Kidney glomerular epithelial cell (primary cell): ENCODE data around the gene RSPH6A.

ENCODE experiments used
- DNase-seq: peaks from one replicate; lab custom pipeline; 2025; lab: John Stamatoyannopoulos, UW

The RSPH6A gene

DNA sequence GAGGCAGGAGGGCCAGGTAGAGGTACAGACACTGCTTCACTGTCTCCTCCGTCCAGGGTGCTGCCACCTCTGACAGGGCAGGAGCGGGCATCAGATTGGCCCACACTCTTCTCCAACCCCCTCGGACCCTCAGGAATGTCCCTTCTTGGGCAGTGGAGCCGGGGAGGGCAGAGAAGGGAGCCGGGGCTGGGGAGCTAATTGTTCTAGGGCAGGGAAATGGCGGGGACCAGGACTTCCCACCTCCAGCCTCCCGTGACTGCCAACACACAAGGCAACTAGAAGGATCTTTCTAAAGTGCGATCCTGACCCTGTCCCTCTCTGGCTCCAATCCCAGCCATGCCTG is 10.1 kb upstream of the RSPH6A start:
- no peak for DNase-seq

- DNase-seq: no peak
Observed at GRCh38 chr19:45824531-45825262, 9.6 kb upstream of the RSPH6A start.

DNA sequence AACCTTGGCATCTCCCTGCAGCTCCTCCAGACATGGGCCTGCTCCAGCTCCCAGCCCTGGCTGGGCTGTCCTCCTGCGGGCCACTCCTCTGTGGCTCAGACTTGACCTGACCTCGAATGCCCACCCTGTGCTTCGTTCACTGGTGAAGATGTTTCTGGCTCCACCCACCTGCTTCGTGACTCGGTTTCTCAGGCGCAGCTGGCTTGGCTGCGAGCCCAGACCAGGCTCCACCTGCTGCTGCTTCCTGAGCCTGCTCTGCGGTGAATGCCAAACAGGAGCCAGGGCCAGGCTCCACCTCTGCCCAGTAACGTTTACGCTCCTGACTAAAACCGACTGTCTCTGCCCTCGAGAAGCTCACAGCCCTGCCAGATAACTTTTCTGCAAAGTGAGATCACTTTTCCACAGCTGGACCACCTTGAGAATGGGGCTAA is 8.9 kb upstream of the RSPH6A start:
- no peak for DNase-seq

GRCh38 chr19:45823182-45823581 is 8.1 kb upstream of the RSPH6A start:
- no peak for DNase-seq

- no peak for DNase-seq
Observed at GRCh38 chr19:45822716-45823115, 7.6 kb upstream of the RSPH6A start.

- DNase-seq: no peak
Observed at GRCh38 chr19:45821570-45821969, 6.5 kb upstream of the RSPH6A start.

DNA sequence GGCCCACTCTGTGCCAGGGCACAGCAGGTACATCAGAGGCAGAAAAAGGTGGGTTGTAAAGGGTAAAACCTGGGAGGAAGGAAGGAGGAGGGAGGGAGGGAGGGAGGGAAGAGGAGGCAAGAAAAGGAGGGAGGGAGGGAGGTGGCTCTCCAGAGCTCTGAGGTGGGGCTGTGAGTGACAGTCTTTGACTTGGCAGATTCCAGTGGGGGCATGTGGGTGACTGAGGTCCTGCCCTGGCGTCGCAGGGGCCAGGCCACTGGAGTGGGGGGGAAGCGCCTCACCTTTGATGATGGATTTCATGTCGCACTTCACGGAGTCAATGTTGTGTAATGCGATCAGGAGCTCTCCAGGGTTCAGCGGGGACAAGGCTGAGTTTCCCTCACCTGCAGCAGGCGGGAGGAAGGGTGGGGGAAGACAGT is 6.0 kb upstream of the RSPH6A start:
- DNase-seq: no peak

GRCh38 chr19:45820413-45821102 is 5.5 kb upstream of the RSPH6A start:
- DNase-seq: no peak

DNA sequence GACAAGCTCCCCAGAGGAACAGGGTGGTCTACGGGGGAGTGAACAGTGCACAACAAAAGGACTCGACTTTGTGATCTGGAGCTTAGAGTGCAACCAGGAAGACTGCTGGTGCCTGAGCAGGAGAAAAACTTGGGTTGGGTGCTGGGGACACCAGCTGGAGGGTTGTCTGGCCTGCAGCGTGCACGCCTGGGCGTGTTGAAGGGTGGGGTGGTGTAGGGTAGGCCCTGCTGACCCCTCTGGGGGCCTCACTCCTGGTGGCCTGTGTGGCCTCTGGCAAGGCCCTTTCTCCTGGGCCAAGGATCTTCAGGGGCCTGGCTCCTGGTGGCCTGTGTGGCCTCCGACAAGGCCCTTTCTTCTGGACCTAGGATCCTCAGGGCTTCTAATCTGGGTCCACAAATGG is 4.7 kb upstream of the RSPH6A start:
- DNase-seq: no peak

- no peak for DNase-seq
Observed at GRCh38 chr19:45817725-45818301, 2.7 kb upstream of the RSPH6A start.

- peak; percentile 94 for DNase-seq
Observed at GRCh38 chr19:45817010-45817724, 2.1 kb upstream of the RSPH6A start.

- DNase-seq: no peak
Observed at GRCh38 chr19:45816236-45817009, 1.3 kb upstream of the RSPH6A start.

- no peak for DNase-seq
Observed at GRCh38 chr19:45815481-45816216, 541 bp upstream of the RSPH6A start.

GRCh38 chr19:45814166-45814780 is 835 bp downstream of the RSPH6A start:
- DNase-seq: no peak

GRCh38 chr19:45812297-45812696 is 2.8 kb downstream of the RSPH6A start:
- no peak for DNase-seq

DNA sequence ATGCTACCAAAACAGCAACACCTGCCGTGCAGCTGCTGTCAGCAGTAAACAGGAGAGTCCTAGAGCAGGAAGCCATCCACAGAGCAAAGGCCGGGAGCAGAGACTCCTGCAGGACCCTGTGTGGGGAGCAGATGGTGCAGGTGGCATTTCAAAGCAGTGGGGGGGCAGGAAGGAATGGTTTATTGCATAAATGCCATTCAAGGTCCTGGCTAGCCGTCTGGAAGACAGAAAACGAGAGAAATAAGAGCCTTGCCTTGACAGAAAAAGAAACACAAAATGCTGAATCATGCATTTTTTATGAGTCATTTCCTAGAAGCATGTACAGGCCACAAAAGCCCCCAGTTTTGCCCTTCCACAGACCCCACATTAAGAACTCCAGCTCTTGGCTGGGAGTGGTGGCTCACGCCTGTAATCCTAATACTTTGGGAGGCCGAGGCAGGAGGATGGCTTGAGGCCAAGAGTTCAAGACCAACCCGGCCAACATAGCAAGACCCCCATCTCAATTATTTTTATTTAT is 5.4 kb downstream of the RSPH6A start:
- peak; percentile 44 for DNase-seq

DNA sequence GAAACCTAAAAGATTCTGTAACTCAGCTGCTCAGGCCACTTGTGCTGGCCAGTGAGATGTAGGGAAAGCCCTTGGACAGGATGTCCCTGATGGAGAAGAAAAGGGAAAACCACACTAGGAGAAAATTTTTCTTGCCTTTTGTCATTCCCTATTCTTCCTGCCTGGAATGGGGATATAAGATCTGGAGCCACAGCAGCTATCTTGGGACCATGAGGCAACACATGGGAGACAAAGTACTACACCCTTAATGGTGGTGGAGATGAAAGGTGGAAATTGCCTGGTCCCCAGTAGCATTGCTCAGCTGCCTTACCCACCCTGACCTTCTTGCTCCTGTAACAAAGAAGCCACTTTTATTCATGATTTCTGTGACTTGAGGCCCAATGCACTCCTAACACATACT is 9.4 kb downstream of the RSPH6A start:
- no peak for DNase-seq

GRCh38 chr19:45804959-45805230 is 10.2 kb downstream of the RSPH6A start:
- DNase-seq: no peak

DNA sequence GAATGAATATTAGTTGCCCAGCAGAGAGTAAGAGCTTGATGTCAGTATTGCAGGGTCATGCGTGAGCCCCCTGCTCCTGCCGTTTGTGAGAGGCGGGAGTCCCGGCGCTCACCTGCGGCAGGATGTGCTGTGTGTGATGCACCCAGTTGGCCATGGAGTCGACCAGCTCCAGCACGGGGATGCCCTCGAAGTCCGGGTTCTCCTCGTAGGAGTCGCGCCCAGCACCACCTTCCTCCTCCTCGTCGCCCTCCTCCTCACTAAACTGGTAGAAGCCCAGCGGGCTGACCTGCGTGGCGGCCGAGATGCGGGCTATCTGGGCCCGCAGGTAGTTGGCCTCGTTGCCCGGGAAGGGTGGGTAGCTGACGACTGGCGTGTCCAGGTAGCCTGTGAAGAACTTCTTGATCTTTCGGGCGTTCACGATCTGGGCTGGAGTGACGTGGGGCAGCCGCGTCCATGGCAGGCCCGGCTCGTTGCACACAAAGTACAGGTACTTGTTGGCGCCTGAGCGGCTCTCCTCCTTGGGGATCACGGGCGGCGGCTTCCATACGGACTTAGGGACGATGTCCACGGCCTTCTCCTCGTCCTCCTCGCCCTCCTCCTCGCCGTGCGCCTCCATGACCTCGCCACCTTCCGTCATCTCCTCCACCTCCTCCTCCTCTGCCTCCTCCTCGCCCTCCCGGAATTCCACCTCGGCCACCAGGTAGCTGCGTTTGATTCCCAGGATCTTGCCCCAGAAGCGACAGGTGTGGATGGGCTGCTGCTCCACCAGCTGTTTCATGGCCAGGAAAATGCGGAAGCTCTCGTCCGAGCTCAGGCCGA is 10.8 kb downstream of the RSPH6A start:
- no peak for DNase-seq

DNA sequence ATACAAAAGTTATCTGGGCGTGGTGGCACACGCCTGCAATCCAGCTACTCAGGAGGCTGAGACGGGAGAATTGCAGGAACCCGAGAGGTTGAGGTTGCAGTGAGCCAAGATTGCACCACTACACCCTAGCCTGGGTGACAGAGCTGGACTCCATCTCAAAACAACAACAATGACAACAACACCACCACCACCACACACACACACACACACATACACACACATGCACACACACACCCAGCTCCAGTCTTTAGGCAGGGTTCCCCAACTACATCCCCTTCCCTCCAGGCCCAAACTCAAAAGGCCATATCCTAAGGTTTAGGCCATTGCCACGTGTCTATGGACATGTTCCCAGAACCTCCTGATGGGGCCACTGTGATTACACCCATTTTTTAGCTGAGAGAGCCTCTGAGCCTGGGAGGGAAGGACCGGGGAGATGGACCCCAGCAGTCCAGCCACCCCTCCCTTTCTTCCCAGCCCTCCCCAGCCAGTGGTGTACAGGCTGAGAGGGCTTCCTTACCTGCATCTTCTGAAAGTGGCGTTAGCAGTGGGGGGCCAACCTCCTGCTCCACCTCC is 13.4 kb downstream of the RSPH6A start:
- no peak for DNase-seq
